Smooth muscle cell (in vitro differentiated cells): ENCODE results near the gene LY6G5B. TPM values are rescaled to one million over a fixed set of nuclear protein-coding genes. Genes with fewer than 3 reads are reported as not detected.

Experiments used
- DNase-seq: peaks from one replicate; lab custom pipeline; 2025; ENCODE audit not compliant: unreplicated experiment; lab: John Stamatoyannopoulos, UW
- H2AFZ ChIP-seq: fragments of 200-600 bp; sonication (generic); 2 replicates; pipeline ENCODE4 v1.6.0; 2016; ENCODE audit warnings: antibody characterized with exemption, low read depth, mild to moderate bottlenecking
- H3F3A ChIP-seq: fragments of 200-600 bp; sonication (generic); 2 replicates; pipeline ENCODE4 v1.6.0; 2017; ENCODE audit warnings: antibody characterized with exemption, low read depth
- H3K27ac ChIP-seq: fragments of 200-600 bp; sonication (generic); 2 replicates; pipeline ENCODE4 v1.5.1; 2016; ENCODE audit warnings: low read depth, mild to moderate bottlenecking
- H3K27me3 ChIP-seq: fragments of 200-600 bp; sonication (generic); 2 replicates; pipeline ENCODE4 v1.6.1; 2016; ENCODE audit warnings: low read depth, mild to moderate bottlenecking
- H3K36me3 ChIP-seq: fragments of 200-600 bp; sonication (generic); 2 replicates; pipeline ENCODE4 v1.5.1; 2016; ENCODE audit warnings: low read depth
- H3K4me1 ChIP-seq: fragments of 200-600 bp; sonication (generic); 2 replicates; pipeline ENCODE4 v1.5.1; 2016; ENCODE audit warnings: low read depth
- H3K4me2 ChIP-seq: fragments of 200-600 bp; sonication (generic); 2 replicates; pipeline ENCODE4 v1.6.0; 2016; ENCODE audit warnings: mild to moderate bottlenecking
- H3K4me3 ChIP-seq: fragments of 200-600 bp; sonication (generic); 2 replicates; pipeline ENCODE4 v1.5.1; 2016; ENCODE audit warnings: mild to moderate bottlenecking
- H3K79me2 ChIP-seq: fragments of 200-600 bp; sonication (generic); 2 replicates; pipeline ENCODE4 v1.6.0; 2016; ENCODE audit warnings: low read depth, mild to moderate bottlenecking
- H3K9ac ChIP-seq: fragments of 200-600 bp; sonication (generic); 2 replicates; pipeline ENCODE4 v1.6.0; 2016; ENCODE audit warnings: low read depth
- H3K9me3 ChIP-seq: fragments of 200-600 bp; sonication (generic); replicated peaks from 2 replicates; pipeline ENCODE4 v1.5.1; 2016; ENCODE audit warnings: low read depth
- H4K20me1 ChIP-seq: fragments of 200-600 bp; sonication (generic); 2 replicates; pipeline ENCODE4 v1.6.0; 2016; ENCODE audit warnings: low read depth
- WGBS: methylation state at CpG from one replicate; pipeline ENCODE4 v1.1.7; 2016; ENCODE audit warnings: low lambda C conversion rate; 5-methylcytosine and 5-hydroxymethylcytosine counted together
- polyA plus RNA-seq: library from polyadenylated mRNA; unstranded; fragments of >200 nt; fragmentation: Nextera tagmentation; extraction: Ambion mirVana; gene quantifications from 2 replicates; pipeline ENCODE4 v1.2.1, GENCODE V29; 2016
- total RNA-seq: library from RNA; depleted of rRNA; stranded (reverse); fragments of >200 nt; gene quantifications from 2 replicates; pipeline ENCODE4 v1.2.3, GENCODE V29; 2014
- TF ChIP-seq, protein P1 (sequence below): fragments of 200-600 bp; sonication (generic); IDR thresholded peaks from 2 replicates; pipeline ENCODE4 v1.5.1; 2017; ENCODE audit warnings: borderline replicate concordance, mild to moderate bottlenecking, antibody characterized with exemption; ENCODE audit not compliant: insufficient read depth, poor library complexity, severe bottlenecking

LY6G5B gene
- total and polyA plus RNA-seq, 2 experiments from 2014 or later: 1.5 to 5.6 TPM

DNA sequence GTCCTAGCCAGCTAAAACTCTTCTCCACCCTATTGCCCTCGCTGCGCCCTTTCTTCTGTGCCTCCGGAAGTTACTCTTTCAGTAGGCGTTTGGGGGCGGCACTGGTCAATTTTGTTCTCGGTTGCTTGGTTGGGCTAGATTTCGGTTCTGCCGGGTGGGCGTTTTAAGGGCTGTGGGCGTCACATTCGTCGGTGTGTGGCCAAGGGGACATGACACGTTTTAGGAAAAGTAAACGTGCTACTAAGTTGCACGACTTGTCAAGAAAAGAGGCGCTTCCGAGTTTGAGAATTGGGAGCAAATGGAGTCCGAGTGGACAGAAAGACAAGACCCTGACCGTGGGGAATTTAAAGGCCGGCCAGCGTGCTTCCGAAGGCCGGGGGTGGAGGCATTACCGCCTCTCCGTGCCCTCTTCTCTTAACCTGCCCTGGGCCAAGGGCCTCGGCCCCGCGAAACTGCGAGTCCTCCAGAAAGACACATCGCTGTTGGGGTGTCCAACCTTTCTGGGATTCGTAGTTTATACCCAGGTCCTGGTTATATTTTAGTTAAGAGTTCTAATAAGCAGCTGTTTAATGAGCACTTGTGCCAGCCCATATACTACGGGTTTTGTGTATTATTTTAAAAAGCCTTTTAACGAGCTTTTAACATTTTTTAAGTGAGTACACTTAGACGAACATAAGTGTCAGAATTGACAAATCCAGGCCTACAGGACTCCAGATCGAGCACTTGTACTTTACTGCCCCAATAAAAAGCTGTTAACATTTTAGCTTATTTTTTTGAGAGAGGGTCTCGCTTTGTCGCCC lies 16.7 kb upstream of the LY6G5B start:
- Histone ChIP-seq H3K4me1 (peaks cover 10% of the 10 kb centered on the region), H3K9me3 (no peaks in the 10 kb centered on the region), H4K20me1 (peaks cover 6% of the 10 kb centered on the region), H3K27ac (peak overlapping the region; percentile 99), H2AFZ (peak overlapping the region; percentile 56), H3K4me2 (peak overlapping the region; percentile 88), H3K27me3 (no peaks in the 10 kb centered on the region), H3K4me3 (peak overlapping the region; percentile 94), H3K79me2 (peaks cover 66% of the 10 kb centered on the region), H3K9ac (peak overlapping the region; percentile 99), H3K36me3 (no peaks in the 10 kb centered on the region), H3F3A (peaks cover 14% of the 10 kb centered on the region)
- DNase-seq: no peak
- TF ChIP-seq, protein P1, sequence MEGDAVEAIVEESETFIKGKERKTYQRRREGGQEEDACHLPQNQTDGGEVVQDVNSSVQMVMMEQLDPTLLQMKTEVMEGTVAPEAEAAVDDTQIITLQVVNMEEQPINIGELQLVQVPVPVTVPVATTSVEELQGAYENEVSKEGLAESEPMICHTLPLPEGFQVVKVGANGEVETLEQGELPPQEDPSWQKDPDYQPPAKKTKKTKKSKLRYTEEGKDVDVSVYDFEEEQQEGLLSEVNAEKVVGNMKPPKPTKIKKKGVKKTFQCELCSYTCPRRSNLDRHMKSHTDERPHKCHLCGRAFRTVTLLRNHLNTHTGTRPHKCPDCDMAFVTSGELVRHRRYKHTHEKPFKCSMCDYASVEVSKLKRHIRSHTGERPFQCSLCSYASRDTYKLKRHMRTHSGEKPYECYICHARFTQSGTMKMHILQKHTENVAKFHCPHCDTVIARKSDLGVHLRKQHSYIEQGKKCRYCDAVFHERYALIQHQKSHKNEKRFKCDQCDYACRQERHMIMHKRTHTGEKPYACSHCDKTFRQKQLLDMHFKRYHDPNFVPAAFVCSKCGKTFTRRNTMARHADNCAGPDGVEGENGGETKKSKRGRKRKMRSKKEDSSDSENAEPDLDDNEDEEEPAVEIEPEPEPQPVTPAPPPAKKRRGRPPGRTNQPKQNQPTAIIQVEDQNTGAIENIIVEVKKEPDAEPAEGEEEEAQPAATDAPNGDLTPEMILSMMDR: no peak
- 12% methylated on average over 37 of the region's 37 CpGs for WGBS

GRCh38 chr6:31654574-31655348 lies 15.0 kb upstream of the LY6G5B start:
- Histone ChIP-seq H3K9me3 (no peaks in the 10 kb centered on the region), H3K4me3 (no peak overlapping the region), H3K9ac (no peak overlapping the region), H3F3A (peaks cover 14% of the 10 kb centered on the region), H4K20me1 (peaks cover 15% of the 10 kb centered on the region), H2AFZ (no peak overlapping the region), H3K27ac (no peak overlapping the region), H3K36me3 (no peaks in the 10 kb centered on the region), H3K4me1 (peaks cover 25% of the 10 kb centered on the region), H3K4me2 (no peak overlapping the region), H3K27me3 (no peaks in the 10 kb centered on the region), H3K79me2 (peaks cover 69% of the 10 kb centered on the region)
- TF ChIP-seq, protein P1: no peak
- 96% methylated on average over 8 of the region's 8 CpGs for WGBS
- DNase-seq: no peak

DNA sequence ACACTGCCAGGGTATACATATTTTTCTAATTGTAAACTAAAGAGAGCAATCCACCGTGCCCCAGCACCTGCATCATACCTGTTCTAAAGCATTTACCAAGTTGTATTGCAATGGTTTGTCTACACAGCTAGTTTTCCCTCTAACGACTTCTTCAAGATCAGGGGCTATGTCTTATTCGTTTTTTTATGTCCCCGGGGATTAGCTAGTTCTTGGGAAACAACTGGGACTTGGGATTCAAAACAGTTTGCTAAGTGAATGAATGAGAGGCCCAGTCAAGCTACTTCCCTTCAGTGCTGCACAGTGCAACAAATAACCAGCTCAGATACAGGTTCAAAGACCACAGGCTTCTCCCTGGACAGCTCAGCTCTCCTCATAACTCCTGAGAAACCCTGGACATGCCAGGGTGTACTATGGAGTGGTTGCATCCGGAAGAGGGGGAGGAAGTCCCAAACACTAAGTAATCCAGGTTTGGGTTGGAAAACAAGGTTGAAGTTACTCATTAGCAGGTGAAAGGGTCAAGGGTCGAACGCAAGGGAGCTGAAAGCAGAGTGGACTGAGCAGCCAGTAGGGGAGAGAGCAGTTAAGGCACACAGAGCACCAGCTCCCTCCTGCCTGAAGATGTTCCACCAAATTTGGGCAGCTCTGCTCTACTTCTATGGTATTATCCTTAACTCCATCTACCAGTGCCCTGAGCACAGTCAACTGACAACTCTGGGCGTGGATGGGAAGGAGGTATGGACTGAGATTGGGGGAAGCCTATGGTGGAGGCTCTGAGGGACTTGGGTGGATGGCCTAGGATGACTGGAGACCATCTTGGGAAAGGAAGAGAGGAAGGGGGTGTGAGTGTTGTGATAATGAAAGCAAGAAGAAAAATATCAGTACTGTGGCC lies 14.2 kb upstream of the LY6G5B start, which contains the start of gene APOM:
APOM (plus strand) TSS at position 546 of the 889 bp plus-strand sequence; CDS start at position 619, 73 bp downstream.
- peaks cover 15% of the 10 kb centered on the region for H4K20me1 ChIP-seq
- no peak within 1 kb of the TSS for H2AFZ ChIP-seq
- H3K4me2 ChIP-seq: no peak within 1 kb of the TSS
- WGBS: 98% methylated on average over 8 of the region's 8 CpGs
- peaks cover 24% of the 10 kb centered on the region for H3K4me1 ChIP-seq
- H3K4me3 ChIP-seq: no peak within 1 kb of the TSS
- H3K79me2 ChIP-seq: peaks cover 68% of the 10 kb centered on the region
- H3K36me3 ChIP-seq: no peaks in the 10 kb centered on the region
- no peak within 1 kb of the TSS for H3K27ac ChIP-seq
- TF ChIP-seq, protein P1: no peak
- no peaks in the 10 kb centered on the region for H3K27me3 ChIP-seq
- H3K9me3 ChIP-seq: no peaks in the 10 kb centered on the region
- H3K9ac ChIP-seq: no peak within 1 kb of the TSS
- no peak for DNase-seq
- peaks cover 14% of the 10 kb centered on the region for H3F3A ChIP-seq
